GM12874 (cell line): Measurements from ENCODE around the gene ZIC1.

Source experiments
- TF ChIP-seq, protein P1 (sequence below): IDR thresholded peaks from 2 replicates; pipeline ENCODE4 v1.5.1; 2011; ENCODE audit warnings: low read depth, mild to moderate bottlenecking, control low read depth, low read length, moderate library complexity; ENCODE audit not compliant: insufficient read depth

The ZIC1 gene

DNA sequence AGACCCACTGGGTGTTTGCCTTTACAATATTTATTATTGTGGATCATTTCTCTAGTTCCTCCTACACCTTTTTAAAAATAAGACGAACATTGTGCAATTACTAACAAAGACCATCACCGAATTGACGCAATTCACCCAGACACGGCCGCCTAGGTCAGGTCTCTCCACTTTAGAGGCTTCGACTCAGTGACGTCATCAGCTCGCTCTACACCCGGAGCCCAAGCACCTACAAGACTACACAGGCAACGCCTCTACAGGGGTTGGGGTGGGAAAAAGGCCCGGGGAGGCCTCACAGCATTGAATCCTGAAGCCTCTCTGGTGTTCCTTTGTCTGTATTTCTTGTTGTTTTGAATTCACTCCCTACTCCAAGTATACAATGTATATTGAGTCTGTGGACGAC is 19.4 kb upstream of the ZIC1 start:
- TF ChIP-seq, protein P1, sequence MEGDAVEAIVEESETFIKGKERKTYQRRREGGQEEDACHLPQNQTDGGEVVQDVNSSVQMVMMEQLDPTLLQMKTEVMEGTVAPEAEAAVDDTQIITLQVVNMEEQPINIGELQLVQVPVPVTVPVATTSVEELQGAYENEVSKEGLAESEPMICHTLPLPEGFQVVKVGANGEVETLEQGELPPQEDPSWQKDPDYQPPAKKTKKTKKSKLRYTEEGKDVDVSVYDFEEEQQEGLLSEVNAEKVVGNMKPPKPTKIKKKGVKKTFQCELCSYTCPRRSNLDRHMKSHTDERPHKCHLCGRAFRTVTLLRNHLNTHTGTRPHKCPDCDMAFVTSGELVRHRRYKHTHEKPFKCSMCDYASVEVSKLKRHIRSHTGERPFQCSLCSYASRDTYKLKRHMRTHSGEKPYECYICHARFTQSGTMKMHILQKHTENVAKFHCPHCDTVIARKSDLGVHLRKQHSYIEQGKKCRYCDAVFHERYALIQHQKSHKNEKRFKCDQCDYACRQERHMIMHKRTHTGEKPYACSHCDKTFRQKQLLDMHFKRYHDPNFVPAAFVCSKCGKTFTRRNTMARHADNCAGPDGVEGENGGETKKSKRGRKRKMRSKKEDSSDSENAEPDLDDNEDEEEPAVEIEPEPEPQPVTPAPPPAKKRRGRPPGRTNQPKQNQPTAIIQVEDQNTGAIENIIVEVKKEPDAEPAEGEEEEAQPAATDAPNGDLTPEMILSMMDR = no peak

- TF ChIP-seq, protein P1 = no peak
Observed at GRCh38 chr3:147390589-147391569, 18.3 kb upstream of the ZIC1 start.

- TF ChIP-seq, protein P1 = no peak
Observed at GRCh38 chr3:147391781-147392624, 17.2 kb upstream of the ZIC1 start.

DNA sequence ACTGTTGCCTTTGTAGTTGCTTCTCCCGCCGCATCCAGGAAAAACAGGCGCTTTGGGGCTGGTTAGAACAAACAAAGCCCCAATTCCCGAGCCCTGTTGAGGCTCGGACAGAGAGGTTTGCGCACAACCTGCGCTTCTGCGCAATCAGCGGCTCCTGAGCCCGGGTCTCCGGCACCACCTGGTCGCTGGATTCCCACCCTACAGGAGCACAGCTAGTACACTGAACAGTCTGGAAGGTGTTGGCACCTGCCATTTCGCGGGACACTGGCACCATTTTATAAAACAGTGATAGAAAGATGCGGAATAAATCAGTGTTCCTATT is 16.6 kb upstream of the ZIC1 start:
- TF ChIP-seq, protein P1 = no peak

GRCh38 chr3:147393261-147393942 is 15.8 kb upstream of the ZIC1 start:
- TF ChIP-seq, protein P1 = no peak

DNA sequence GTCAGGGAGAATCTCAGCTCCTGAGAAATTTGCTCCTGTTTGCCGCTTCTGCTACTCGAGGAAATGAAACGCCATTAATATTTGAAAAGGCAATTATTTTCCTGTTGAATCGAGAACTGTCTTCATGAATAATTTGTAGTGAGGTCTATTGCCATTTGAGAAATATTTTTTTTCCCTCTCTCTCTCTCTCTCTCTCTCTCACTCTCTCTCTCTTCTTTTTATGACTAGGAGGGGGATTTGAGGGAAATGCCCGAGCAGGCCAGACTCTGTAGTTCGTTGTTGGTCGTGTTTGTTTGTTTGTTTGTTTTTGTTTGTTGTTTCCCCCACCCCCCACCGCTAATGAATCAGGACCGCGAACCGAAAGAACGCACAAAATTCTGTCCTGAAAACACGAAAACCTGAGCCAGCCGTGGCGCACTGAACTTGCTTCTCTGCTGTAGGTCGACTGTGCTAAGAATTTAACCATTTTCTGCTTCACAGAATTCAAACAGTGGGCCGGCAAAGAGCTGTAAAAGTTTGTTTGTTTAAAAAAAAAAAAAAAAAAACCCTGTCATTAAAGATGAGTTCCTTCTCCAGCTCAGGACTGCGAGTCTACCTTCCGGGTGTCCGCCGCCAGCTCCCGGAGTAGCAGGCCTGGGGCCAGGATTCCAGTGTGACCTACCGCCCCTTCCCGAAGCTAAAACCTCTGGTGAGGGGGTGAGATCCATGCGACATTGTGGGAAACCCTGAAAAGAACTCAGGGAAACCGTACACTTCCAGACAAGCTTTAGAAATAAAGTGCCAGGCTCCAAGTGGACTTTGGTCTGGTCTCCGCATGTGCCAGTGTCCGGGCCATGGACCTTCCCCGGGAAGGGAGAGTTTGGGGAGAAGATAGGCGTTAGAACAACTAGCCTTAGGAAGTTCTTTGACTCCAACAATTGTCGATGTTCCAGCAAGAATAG is 15.0 kb upstream of the ZIC1 start:
- TF ChIP-seq, protein P1 = no peak
